GM10266 (cell line): ENCODE data around the gene CUBN.

Experiments used
- DNase-seq: peaks from one replicate; pipeline ENCODE4 v3.0.0; 2012; ENCODE audit errors: extremely low spot score
- TF ChIP-seq, protein P1 (sequence below): IDR thresholded peaks from 2 replicates; pipeline ENCODE4 v1.5.1; 2012; ENCODE audit warnings: mild to moderate bottlenecking, low read depth; ENCODE audit not compliant: control insufficient read depth, insufficient read depth; ENCODE audit errors: missing control alignments

Gene CUBN

GRCh38 chr10:16803464-16803863 is 326.1 kb downstream of the CUBN start:
- TF ChIP-seq, protein P1, sequence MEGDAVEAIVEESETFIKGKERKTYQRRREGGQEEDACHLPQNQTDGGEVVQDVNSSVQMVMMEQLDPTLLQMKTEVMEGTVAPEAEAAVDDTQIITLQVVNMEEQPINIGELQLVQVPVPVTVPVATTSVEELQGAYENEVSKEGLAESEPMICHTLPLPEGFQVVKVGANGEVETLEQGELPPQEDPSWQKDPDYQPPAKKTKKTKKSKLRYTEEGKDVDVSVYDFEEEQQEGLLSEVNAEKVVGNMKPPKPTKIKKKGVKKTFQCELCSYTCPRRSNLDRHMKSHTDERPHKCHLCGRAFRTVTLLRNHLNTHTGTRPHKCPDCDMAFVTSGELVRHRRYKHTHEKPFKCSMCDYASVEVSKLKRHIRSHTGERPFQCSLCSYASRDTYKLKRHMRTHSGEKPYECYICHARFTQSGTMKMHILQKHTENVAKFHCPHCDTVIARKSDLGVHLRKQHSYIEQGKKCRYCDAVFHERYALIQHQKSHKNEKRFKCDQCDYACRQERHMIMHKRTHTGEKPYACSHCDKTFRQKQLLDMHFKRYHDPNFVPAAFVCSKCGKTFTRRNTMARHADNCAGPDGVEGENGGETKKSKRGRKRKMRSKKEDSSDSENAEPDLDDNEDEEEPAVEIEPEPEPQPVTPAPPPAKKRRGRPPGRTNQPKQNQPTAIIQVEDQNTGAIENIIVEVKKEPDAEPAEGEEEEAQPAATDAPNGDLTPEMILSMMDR: no peak
- DNase-seq: no peak

- DNase-seq: no peak
- TF ChIP-seq, protein P1: no peak
These were observed 330.0 kb downstream of the CUBN start for GRCh38 chr10:16799621-16800020.

GRCh38 chr10:16798571-16798970 is 331.0 kb downstream of the CUBN start:
- TF ChIP-seq, protein P1: no peak
- no peak for DNase-seq

DNA sequence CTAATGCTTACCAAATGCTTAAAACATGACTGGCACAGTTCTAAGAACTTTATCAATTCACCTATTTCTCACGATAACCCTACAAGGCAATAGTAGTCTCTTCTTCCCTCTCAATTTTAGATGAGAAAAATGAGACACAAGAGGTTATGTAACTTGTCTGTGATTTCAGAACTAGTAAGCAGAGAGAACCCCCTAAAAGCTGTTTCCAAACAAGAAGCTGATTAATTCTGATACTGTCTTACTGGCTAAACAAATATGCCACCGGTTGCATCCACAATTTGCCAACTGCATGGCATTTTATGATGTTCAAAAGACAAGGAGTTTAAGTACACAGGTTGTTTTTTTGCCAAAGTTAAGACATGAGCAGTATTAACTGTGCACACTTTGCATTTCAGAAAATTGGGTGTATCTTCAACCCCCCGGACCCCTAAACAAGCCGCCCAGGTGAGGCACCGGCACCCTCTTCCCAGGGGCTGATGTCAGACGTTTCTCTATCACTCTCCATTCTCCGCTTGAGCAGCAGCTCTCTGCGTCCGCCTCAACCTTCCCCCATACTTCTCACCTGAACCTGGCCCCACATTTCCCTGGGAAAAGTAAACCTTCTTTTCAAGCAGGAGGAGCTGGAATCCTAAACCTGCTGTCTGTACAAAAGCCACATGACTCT is 334.1 kb downstream of the CUBN start:
- DNase-seq: no peak
- TF ChIP-seq, protein P1: no peak

DNA sequence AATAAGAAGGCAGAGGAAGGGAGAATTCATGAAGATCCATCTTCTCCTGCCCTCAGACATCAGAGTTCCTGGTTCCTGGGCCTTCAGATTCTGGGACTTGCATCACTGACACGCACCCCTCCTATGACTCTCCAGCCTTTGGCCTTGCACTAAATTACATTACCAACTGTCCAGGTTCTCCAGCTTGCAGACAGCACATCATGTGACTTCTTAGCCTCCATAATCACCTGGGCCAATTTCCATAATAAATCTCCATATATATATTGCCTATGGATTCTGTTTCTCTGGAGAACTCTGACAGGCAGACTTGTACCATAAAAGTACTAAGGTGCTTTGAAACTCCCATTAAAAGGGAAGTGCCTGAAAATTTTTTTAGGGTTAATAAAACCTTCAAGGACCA is 335.6 kb downstream of the CUBN start:
- DNase-seq: no peak
- TF ChIP-seq, protein P1: no peak

GRCh38 chr10:16792675-16793074 is 336.9 kb downstream of the CUBN start:
- TF ChIP-seq, protein P1: no peak
- DNase-seq: no peak

DNA sequence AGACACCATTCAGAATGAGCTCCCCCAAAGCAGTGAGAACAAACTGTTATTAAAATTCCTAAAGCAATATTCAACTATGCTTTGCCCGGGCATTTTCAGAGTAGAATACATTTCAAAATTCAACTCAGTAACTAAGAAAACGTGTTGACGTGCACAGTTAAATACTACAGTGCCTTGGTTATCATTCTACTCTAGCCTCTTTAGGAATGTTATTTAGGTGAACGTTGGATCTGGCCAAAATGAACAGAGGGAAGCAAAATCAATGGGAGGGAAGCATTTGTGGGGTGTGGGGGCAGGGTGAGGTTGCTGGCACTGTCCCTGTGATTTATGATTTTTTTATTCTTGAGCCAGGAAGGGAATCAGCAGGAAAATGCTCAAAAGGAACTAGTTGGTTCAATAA is 339.8 kb downstream of the CUBN start:
- TF ChIP-seq, protein P1: no peak
- no peak for DNase-seq
